Urothelium cell line (cell line): ENCODE results near the gene GPER1.

Experiments
- DNase-seq: peaks from one replicate; pipeline ENCODE4 v3.0.0; 2011; ENCODE audit warnings: low spot score, mixed read lengths
- FAIRE-seq: peaks from 2 replicates; lab custom pipeline; 2011; peaks lifted over from hg19 to GRCh38; lab: Jason Lieb, UNC

The GPER1 gene

DNA sequence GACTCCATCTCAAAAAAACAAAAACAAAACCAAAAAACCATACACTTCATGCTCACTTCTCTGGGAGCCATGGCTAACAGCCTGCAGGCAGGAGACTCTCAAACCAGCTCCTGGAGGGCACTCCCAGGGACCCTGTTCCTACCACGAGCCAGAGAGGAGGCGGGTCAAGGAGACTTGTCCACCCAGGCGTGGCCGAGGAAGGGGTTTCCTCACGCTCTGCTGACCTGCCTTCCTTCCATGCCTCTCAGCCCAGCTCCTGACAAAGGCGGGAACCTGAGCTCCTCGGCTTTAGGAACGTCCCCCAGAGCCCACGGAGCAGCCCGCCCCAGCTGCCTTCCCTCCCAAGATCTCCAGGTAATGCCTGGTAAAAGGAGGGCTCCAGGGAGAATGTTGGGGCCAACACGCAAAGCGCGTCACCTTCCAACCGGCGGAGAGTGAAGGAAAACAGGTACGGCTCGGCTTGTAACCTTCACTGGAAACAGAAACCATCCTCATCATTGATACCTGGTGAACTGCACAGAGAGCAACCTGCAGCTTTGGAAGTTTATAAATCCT is 34.0 kb upstream of the GPER1 start:
- FAIRE-seq (peak; percentile 5), DNase-seq (no peak)

DNA sequence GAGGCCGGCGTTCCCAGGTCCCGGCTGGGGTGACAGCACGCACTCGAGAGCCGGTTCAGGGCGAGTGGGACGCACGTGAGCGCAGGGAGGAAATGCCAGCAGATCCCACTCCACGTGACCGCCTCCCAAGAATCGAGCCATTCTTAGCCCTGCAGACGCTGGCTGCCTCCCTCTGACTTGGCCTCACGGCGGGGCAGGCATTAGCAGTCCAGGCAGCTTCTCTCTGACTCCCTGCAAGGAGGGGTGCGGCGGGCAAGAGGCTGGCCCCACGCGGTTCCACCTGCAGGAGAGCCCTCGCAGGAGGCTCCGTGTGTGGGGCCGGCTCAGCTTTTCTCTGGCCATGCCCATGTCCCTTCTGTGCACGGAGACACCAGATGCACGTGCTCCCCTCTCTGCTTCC is 33.5 kb upstream of the GPER1 start:
- FAIRE-seq, result no peak
- no peak for DNase-seq

DNA sequence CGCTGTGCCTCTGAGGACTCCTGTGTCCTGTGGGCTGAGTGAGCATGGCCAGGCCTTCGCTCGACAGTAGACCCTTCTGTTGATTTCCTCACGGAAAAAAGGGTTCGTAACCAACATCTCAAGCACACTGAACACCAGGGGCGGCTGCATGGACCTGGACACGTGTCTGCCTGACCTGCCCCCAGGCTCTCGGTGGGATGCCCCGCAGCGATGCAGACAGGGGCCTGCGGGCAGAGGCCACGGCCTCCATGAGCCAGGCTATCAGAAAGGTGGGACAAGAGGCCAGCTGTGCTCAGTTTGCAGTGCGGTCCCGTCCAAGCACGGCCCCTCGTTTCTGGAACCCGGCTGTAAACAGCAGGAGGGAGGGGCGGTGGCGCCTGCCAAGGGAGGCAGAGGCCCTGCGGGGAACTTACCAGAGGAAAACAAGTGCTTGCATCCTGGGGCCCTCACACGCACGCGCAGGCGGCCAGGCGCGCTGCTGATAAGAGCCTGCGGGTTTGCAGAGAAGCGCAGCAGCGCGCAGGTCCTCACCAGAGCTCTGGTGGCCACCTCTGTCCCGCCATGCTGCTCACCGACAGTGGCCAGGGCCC is 33.0 kb upstream of the GPER1 start:
- DNase-seq (no peak), FAIRE-seq (peak; percentile 75)

DNA sequence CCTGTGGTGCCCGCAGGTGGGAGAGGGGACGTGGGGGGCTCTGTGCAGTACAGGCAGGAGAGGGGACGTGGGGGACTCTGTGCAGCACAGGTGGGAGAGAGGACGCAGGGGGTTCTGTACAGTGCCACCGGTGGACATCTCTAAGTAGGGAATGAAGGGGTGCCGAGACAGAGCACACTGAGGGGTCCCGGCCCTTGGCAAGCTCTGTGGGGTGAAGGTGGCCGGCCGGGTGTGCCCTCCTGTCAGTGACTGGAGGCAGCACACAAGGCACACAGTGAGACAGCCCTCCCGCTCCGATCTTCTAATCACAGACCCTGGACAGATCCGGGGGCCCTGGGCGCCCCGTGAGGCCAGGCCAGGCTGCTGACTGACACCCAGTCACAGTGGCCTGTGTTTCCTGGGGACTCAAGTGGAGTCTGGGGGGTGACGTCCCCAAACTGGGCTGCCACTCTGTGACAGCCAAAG is 32.4 kb upstream of the GPER1 start:
- peak; percentile 74 for FAIRE-seq

DNA sequence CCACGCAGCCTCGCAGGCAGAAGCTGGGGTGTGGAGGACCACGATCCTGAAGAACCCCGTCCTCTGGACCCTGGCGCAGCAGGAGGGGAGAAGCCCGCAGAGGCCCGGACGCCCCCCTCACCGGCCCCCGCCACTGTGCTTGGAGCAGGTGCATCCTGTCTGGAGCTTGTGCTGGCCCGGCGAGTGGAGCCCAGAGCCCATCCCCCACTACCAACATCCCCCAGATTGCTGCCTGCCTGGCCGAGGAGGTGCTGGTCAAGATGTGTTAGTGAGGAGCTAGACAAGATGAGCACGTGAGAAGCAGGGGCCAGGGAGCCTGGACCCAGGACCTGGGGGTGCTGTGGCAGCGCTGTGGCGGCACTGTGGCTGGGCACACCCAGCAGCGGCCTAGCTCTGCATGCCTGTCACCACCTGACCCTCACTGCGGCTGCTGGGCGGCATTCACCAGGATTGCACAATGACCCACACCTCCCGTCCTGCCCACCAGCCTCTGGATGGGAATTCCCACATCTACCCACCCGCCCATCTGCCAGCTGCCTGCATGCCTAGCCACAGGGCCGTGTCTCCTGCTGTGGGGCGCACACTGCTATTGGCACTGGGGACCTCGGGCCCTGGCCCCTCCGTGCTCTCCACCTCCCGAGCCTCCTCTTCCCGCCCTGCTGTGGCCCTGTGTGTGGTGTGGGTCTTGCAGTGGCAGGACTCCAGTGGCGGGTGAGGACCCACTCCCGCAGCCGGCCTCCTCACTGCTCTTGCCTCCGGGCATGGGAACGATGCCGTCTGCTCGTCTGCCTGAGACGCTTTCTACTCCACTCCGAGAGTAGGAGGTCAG is 31.7 kb upstream of the GPER1 start:
- peak; percentile 91 for FAIRE-seq
- no peak for DNase-seq

More for the DNA sequence above, 32.4 kb upstream of the GPER1 start:
- DNase-seq, result no peak

DNA sequence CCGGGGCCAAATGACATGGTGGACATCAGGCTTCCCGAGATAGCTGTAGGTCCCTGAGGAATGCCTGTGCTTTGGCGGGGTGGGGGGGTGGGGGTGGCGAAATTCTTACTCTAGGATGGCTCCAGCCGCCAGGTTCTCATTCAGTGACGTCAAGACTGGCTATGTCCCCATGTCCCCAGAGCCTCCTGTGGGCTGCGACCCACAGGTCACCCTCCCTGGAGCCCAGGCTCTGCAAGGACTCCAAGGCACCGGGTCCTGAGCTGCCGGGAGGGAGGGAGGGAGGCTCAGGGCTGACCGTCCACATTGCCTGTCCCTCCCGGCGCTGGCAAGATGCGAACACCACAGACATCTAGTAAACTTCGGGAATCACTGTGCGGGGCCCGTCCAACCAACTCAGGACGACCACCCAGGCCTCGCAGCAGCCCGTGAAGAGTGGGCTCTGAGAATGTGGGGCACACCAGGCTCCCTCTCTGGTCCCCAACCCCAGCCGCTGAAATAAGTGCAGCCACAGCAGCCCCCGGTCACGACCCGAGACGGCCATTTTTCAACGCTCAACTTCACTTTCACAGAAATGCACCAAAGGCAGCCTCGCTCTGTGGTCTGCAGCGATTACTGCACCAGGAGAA is 31.0 kb upstream of the GPER1 start:
- no peak for DNase-seq
- FAIRE-seq, result no peak

DNA sequence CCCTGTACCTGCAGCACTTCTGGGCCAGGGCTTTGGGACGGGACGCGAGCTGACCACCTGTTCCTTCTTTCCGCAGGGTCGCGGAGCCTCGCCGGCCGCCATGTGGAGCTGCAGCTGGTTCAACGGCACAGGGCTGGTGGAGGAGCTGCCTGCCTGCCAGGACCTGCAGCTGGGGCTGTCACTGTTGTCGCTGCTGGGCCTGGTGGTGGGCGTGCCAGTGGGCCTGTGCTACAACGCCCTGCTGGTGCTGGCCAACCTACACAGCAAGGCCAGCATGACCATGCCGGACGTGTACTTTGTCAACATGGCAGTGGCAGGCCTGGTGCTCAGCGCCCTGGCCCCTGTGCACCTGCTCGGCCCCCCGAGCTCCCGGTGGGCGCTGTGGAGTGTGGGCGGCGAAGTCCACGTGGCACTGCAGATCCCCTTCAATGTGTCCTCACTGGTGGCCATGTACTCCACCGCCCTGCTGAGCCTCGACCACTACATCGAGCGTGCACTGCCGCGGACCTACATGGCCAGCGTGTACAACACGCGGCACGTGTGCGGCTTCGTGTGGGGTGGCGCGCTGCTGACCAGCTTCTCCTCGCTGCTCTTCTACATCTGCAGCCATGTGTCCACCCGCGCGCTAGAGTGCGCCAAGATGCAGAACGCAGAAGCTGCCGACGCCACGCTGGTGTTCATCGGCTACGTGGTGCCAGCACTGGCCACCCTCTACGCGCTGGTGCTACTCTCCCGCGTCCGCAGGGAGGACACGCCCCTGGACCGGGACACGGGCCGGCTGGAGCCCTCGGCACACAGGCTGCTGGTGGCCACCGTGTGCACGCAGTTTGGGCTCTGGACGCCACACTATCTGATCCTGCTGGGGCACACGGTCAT is 30.3 kb upstream of the GPER1 start:
- DNase-seq (no peak), FAIRE-seq (peak; percentile 98)

DNA sequence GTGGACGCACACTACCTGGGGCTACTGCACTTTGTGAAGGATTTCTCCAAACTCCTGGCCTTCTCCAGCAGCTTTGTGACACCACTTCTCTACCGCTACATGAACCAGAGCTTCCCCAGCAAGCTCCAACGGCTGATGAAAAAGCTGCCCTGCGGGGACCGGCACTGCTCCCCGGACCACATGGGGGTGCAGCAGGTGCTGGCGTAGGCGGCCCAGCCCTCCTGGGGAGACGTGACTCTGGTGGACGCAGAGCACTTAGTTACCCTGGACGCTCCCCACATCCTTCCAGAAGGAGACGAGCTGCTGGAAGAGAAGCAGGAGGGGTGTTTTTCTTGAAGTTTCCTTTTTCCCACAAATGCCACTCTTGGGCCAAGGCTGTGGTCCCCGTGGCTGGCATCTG is 29.6 kb upstream of the GPER1 start:
- DNase-seq (no peak), FAIRE-seq (no peak)

DNA sequence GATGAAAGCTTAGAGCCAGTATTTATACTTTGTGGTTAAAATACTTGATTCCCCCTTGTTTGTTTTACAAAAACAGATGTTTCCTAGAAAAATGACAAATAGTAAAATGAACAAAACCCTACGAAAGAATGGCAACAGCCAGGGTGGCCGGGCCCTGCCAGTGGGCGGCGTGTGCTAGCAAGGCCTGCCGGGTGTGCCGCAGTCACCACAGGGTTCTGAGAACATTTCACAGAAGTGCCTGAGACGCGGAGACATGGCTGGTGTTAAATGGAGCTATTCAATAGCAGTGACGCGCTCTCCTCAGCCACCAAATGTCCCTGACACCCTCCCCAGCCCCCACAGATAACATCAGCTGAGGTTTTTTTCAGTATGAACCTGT is 29.1 kb upstream of the GPER1 start:
- FAIRE-seq, result peak; percentile 23
- no peak for DNase-seq

DNA sequence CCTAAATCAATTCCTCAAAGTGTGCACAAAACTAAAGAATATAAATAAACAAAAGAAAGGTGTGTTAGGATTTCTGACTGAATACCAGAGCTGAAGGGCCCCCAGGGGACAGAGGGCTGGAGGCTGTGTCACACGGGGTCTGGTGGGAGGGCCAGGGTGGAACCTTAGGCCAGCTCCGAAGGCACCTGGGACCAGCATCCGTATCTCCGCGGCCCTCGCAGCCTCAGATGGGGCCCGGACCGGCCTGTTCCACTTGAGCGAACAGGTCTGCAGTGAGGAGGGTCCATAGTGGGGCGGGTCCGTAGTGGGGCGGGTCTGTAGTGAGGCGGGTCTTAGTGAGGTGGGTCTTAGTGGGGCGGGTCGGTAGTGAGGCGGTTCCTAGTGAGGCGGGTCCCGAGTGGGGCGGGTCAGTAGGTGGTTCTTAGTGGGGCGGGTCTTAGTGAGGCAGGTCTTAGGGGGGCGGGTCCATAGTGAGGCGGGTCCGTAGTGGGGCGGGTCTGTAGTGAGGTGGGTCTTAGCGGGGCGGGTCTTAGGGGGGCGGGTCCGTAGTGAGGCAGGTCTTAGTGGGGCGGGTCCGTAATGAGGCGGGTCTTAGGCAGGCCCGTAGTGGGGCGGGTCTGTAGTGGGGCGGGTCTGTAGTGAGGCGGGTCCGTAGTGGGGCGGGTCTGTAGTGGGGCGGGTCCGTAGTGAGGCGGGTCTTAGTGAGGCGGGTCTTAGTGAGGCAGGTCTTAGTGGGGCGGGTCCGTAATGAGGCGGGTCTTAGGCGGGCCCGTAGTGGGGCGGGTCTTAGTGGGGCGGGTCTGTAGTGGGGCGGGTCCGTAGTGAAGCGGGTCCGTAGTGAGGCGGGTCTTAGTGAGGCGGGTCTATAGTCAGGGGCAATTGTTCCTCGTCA is 28.5 kb upstream of the GPER1 start:
- no peak for FAIRE-seq
- no peak for DNase-seq

DNA sequence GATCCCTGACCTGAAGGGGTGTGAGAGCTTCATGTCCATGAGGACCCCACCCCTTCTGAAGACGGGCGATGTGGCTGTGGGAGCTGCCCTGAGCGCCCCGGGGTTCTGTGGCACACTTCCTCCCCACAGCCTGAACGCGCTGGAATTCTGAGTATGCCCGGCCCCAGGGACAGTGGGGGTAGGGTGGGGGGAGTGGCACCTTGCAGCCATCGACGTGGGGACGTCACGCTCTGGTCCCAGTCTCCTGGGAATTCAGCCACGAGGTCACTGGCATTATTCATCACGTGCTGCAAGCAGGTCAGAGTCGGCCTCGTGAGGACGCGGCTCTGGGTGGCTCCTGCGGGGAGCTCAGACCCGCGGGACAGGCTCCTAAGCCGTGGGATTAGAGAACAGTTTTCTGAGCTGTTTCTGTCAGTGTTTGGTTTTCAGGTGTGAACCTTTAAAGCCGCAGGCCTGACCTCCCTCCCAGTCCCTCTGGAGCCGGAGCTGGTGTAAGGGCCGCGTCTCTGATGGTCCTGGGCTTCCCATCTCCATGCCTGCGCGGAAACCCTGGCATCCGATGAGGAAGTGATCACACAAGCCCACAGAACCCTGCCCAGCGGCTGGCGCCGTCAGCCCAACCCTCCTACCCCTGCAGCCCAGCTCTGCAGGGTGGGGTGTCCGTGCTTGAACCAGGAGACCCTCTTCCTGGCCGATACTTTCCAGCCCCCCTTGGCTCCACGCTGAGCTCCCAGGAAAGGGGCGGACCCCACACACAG is 27.4 kb upstream of the GPER1 start:
- DNase-seq, result no peak
- FAIRE-seq, result peak; percentile 86

DNA sequence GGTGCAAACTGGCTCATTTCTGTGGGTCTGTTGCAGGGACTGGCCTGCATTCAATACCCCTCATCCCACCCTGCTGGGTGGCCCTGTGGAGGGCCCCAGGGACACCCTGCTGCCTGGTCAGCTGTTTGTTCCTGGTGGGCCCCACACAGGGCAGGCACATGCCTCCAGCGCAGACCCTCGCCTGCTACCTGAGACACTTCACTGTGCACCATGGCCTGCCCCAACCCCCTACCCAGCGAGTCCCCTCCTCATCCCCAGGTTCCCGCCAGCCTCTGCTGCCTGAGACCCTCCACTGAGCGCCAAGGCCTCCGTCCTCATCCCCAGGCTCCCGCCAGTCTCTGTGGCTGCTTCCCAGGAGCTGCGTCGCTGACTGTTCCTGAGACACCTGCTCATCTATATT is 26.7 kb upstream of the GPER1 start:
- no peak for DNase-seq
- FAIRE-seq, result peak; percentile 48

DNA sequence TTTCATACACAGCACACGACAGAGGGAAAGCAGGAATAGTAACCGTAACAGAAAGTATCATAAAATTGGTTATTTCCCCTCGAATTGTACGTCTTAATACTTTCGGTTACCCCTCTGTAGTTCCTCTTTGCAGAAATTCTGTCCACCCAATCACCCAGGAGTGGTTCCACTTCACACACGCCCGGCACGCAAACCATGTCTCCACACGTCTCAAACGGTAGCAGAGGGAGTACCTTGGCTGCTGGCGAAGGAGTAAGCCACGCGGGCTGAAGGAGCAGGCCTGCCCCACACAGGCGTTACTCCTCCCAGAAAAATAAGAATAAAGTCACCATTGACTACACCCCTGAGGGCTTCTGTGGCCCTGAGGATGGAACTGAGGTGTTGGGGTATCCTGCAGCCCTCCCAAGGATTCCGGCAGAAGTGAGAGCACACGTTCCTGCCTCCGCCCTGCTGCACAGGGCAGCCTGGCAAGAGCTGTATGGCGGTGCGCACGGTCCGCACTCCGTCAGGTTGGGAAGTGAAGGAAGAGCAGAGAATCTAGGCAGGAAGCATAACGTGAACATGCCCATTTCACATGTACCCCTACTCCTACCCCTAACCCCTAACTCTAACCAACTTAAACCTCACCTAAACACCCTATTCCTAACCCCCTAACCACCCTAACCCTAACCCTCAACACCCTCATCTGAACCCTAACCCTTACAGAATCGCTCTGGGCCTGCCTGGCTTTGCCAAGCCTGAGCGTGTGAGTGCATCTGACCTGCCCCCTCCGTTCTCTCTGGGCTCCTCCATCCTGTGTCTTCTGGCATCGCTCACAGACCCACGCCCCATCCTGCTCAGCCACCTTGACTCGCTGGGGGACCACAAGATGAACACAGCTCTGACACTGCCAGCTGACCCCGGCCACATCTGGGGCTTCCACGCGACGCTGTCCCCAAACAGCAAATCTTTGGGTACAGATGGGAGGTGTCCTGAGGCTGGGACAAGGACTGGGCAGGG is 25.3 kb upstream of the GPER1 start:
- DNase-seq (no peak), FAIRE-seq (peak; percentile 90)

DNA sequence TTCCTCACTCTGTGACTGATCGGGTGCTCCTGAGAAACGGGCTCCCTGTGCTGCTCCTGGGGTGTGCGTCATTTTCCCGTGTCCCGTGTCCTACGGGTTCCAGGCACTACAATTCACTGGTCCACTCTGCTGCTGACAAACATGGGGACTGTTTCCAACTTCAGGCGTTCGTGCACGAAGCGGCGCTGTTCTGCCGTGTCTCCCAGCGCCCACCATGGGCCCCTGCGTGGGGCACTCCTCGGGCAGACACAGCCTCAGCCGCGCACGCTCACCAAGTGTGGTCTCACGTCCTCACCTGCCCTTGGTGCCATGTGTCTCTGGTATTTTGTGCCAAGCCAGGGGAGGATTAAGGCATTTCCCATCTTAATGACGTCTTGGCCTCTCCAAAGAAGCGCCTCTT is 24.6 kb upstream of the GPER1 start:
- DNase-seq, result no peak
- peak; percentile 85 for FAIRE-seq

DNA sequence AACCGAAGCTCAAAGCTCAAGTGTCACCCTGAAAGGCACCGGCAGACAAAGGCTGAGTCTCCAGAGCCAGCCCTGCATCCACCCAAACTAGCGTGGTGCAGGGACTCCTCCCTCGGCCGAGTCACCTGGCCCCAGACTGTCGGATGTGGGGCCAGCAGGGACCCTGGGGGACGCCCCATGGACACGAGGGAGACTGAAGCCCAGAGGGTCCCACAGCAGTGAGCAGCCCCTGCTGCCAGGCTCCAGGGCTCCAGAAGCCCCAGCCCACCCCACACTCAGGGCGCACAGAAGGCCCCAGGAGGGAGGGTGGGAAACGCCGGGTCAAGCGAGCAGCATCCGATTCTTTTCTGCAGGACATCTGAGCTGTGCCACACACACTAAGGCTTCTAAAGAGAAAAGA is 23.3 kb upstream of the GPER1 start:
- no peak for FAIRE-seq
- DNase-seq, result no peak

DNA sequence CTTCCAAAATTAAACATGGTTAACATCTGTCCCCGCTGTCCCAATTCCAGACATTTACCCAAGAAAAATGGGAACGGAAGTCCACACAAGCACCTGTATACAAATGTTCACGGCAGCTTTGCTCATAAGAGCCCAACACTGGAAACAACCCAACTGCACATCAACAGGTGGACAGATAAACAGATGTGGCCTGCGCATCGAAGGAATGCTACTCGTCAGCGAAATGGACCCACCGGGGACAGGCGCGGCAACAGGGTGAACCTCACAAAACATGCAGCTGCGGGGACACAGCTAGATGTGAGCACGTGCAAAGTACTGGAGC is 22.7 kb upstream of the GPER1 start:
- DNase-seq (no peak), FAIRE-seq (peak; percentile 58)

DNA sequence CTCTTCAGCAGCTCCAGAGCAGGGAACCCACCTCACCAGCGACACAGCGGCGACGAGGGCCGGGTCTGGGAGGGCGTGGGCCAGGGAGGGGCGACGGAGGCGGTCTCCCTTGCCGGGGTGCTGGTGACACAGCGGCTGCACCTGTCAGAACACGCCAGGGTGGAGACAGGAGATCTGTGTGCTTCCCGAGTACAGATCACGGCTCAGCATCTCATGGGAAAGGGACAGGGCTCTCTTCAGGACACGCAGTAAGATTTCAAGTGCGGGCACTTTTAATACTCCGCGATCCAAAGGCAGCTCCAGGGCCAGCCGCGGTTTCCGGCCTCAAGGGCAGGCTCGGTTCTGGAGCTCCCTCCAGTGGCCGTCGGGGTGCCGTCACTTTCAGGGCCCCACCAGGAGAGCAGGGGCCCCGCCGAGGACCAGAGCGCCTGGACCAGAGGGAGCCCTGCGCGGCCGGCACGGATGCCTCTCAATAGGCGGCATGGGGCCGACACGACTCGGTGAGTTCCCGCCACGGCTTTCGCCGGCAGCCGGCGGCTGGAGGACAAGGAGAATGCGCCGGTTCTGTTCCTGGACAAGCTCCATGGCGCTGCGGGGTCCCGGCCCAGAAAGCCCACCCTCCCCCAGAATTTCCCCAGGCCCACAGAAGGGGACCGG is 22.2 kb upstream of the GPER1 start:
- DNase-seq, result peak; percentile 96
- no peak for FAIRE-seq

DNA sequence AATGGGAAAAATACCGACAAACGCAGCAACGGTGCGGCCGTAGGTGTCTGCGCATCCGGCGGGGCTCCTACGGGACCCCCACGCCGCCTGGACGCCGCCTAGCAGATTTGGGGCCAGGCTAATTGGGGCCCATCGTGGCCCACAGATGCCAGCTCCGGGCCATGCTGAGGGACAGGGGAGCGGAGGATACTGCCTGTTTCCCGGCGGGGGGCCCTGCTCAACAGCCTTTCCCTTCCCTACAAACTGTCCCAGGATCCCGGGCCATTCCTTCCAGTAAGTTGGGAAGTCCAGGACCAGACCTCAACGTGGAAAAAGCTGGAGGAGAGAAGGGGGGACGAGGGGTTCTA is 21.7 kb upstream of the GPER1 start:
- FAIRE-seq, result no peak

More for the DNA sequence above, 21.7 kb upstream of the GPER1 start:
- no peak for DNase-seq
